K562 (cell line): ENCODE data around the gene BLM. TPM values are rescaled to one million over a fixed set of nuclear protein-coding genes. Genes with fewer than 3 reads are reported as not detected.

Source experiments
- ATAC-seq: fragments of 200-7000 bp; cut with Tn5 transposase; 3 replicates; pipeline ENCODE4 v1.9.1; 2020; ENCODE audit warnings: moderate library complexity
- BruUV-seq: library from RNA; stranded (reverse); fragments of 400-500 nt; replicated peaks from 2 replicates; lab custom pipeline; 2021; lab: Mats Ljungman, UMichigan
- CTCF ChIA-PET: fragments of 300-600 bp; formaldehyde crosslinking; extraction: SDS; loops from one replicate; lab custom pipeline; 2021; ENCODE audit warnings: low intra/inter-chr PET ratio; lab: Yijun Ruan, JAX
- POLR2A ChIA-PET: fragments of 300-600, 350-650 bp; sonication (Branson Sonifier 250); formaldehyde crosslinking; extraction: SDS; loops from one replicate; lab custom pipeline; 2021; ENCODE audit warnings: antibody characterized with exemption, inconsistent platforms; lab: Yijun Ruan, JAX
- DNase-seq, 4 experiments: peaks; one replicate each; pipeline versions ENCODE4 v3.0.0 to v3.0.0-alpha.2; 2011 to 2018; ENCODE audit warnings: low spot score in 3 of 4, mixed read lengths in 3 of 4; ENCODE audit errors: extremely low read depth in 1 of 4
- FAIRE-seq: peaks from 2 replicates; lab custom pipeline; 2011; peaks lifted over from hg19 to GRCh38; lab: Jason Lieb, UNC
- H2AFZ ChIP-seq: 2 replicates; pipeline ENCODE4 v1.6.0; 2011; ENCODE audit warnings: low read depth, low read length, control low read depth, inconsistent platforms
- H3K27ac ChIP-seq: fragments of 200-600 bp; 3 replicates; pipeline ENCODE4 v1.8.0; 2011; ENCODE audit warnings: low read depth, mild to moderate bottlenecking, control low read depth, inconsistent platforms, low read length, moderate library complexity, mixed read lengths; ENCODE audit errors: extremely low read depth
- H3K27me3 ChIP-seq, 2 experiments: fragments of 300-600 bp in 1 of 2; 2 replicates in 1 of 2; 3 replicates in 1 of 2; pipeline versions ENCODE4 v1.6.0 to v1.8.0; 2011; ENCODE audit warnings: inconsistent platforms in 2 of 2, low read length in 2 of 2, mild to moderate bottlenecking in 1 of 2, mixed read lengths in 1 of 2, moderate library complexity in 1 of 2; ENCODE audit not compliant: control insufficient read depth in 2 of 2, insufficient read depth in 2 of 2
- H3K36me3 ChIP-seq: fragments of 300-600 bp; 3 replicates; pipeline ENCODE4 v1.8.0; 2011; ENCODE audit warnings: mild to moderate bottlenecking, low read length, inconsistent platforms; ENCODE audit not compliant: control insufficient read depth, insufficient read depth
- H3K4me1 ChIP-seq, 2 experiments: fragments of 200-600 bp in 1 of 2; replicated peaks in 1 of 2; 2 replicates in 1 of 2; 3 replicates in 1 of 2; pipeline versions ENCODE4 v1.5.1 to v1.8.0; 2011; ENCODE audit warnings: inconsistent platforms in 2 of 2, low read length in 2 of 2, mild to moderate bottlenecking in 1 of 2, mixed read lengths in 1 of 2, moderate library complexity in 1 of 2; ENCODE audit not compliant: control insufficient read depth in 2 of 2, insufficient read depth in 2 of 2
- H3K4me2 ChIP-seq: 2 replicates; pipeline ENCODE4 v1.6.1; 2011; ENCODE audit warnings: low read length, control low read depth, inconsistent platforms, mixed read lengths; ENCODE audit not compliant: insufficient read depth
- H3K4me3 ChIP-seq: fragments of 200-600 bp; sonication (generic), shearing (Covaris generic); 2 replicates; pipeline ENCODE4 v1.5.1; 2016; ENCODE audit warnings: control low read depth, inconsistent platforms
- H3K79me2 ChIP-seq: fragments of 200-600 bp; 3 replicates; pipeline ENCODE4 v1.8.0; 2011; ENCODE audit warnings: low read length, inconsistent platforms; ENCODE audit not compliant: control insufficient read depth, insufficient read depth
- H3K9ac ChIP-seq, 2 experiments: 2 replicates each; pipeline versions ENCODE4 v1.6.0 to v1.6.1; 2011; ENCODE audit warnings: low read depth in 2 of 2, low read length in 2 of 2, control low read depth in 1 of 2, inconsistent platforms in 1 of 2, mild to moderate bottlenecking in 1 of 2, mixed read lengths in 1 of 2; ENCODE audit not compliant: insufficient read depth in 1 of 2
- H3K9me1 ChIP-seq: one replicate; pipeline ENCODE4 v1.6.0; 2011; ENCODE audit warnings: inconsistent platforms, mild to moderate bottlenecking, low read length, moderate library complexity; ENCODE audit not compliant: control insufficient read depth, insufficient read depth
- H3K9me3 ChIP-seq: replicated peaks from 2 replicates; pipeline ENCODE4 v1.5.1; 2011; ENCODE audit warnings: low read depth, low read length, inconsistent platforms; ENCODE audit not compliant: control insufficient read depth, insufficient read depth
- H4K20me1 ChIP-seq: replicated peaks from 2 replicates; pipeline ENCODE4 v1.6.1; 2011; ENCODE audit warnings: low read length, inconsistent platforms, mixed read lengths; ENCODE audit not compliant: control insufficient read depth, insufficient read depth
- ATF7 ChIP-seq: fragments of 450-650 bp; IDR thresholded peaks from 2 replicates; pipeline ENCODE4 v1.7.1; 2014; ENCODE audit warnings: mild to moderate bottlenecking, moderate library complexity
- CBFA2T2 ChIP-seq: fragments of 450-650 bp; conservative IDR thresholded peaks from 2 replicates; pipeline ENCODE4 v1.6.1; 2017; ENCODE audit warnings: mild to moderate bottlenecking
- CCNT2 ChIP-seq: IDR thresholded peaks from 2 replicates; pipeline ENCODE4 v1.6.1; 2011; ENCODE audit warnings: borderline replicate concordance, low read depth, mild to moderate bottlenecking, moderate library complexity, mixed read lengths, low read length; ENCODE audit not compliant: insufficient read length; ENCODE audit errors: extremely low read depth
- CTBP1 ChIP-seq: fragments of 450-650 bp; IDR thresholded peaks from 2 replicates; pipeline ENCODE4 v1.6.1; 2016; ENCODE audit warnings: borderline replicate concordance
- EZH2 ChIP-seq: IDR thresholded peaks from 2 replicates; pipeline ENCODE4 v1.6.1; 2012; ENCODE audit warnings: low read depth, mild to moderate bottlenecking, inconsistent platforms, low read length, borderline replicate concordance
- GATAD2A ChIP-seq: fragments of 450-650 bp; IDR thresholded peaks from 2 replicates; pipeline ENCODE4 v1.6.1; 2017
- JUN ChIP-seq, 2 experiments: sonication (generic) in 1 of 2; formaldehyde crosslinking in 1 of 2; IDR thresholded peaks; 2 replicates each; pipeline versions ENCODE4 v1.6.1 to v1.8.0; 2012 to 2022; ENCODE audit warnings: borderline replicate concordance in 2 of 2, mild to moderate bottlenecking in 2 of 2, improper control_type of control experiment in 1 of 2, low read depth in 1 of 2, low read length in 1 of 2, missing genetic modification reagents in 1 of 2
- MTA1 ChIP-seq: fragments of 450-650 bp; IDR thresholded peaks from 2 replicates; pipeline ENCODE4 v1.6.1; 2017; ENCODE audit warnings: borderline replicate concordance
- MTA2 ChIP-seq: fragments of 450-650 bp; IDR thresholded peaks from 2 replicates; pipeline ENCODE4 v1.6.1; 2016; ENCODE audit warnings: low read depth
- MTA3 ChIP-seq: fragments of 450-650 bp; formaldehyde crosslinking; IDR thresholded peaks from 2 replicates; pipeline ENCODE4 v1.6.1; 2017; ENCODE audit warnings: mild to moderate bottlenecking, borderline replicate concordance
- TAL1 ChIP-seq: fragments of 450-650 bp; IDR thresholded peaks from 2 replicates; pipeline ENCODE4 v1.6.1; 2016; ENCODE audit warnings: mild to moderate bottlenecking
- TEAD4 ChIP-seq, 2 experiments: sonication (generic) in 1 of 2; formaldehyde crosslinking in 1 of 2; IDR thresholded peaks; 2 replicates each; pipeline versions ENCODE4 v1.6.1 to v1.8.0; 2012 to 2022; ENCODE audit warnings: borderline replicate concordance in 1 of 2, inconsistent platforms in 1 of 2, low read length in 1 of 2, mild to moderate bottlenecking in 1 of 2, missing genetic modification reagents in 1 of 2
- ZBTB7A ChIP-seq: IDR thresholded peaks from 2 replicates; pipeline ENCODE4 v1.6.1; 2011; ENCODE audit warnings: low read depth, mild to moderate bottlenecking, low read length, moderate library complexity, borderline replicate concordance; ENCODE audit not compliant: control insufficient read depth
- ZEB2 ChIP-seq: fragments of 450-650 bp; IDR thresholded peaks from 2 replicates; pipeline ENCODE4 v1.6.1; 2016
- ZNF586 ChIP-seq: fragments of 450-650 bp; formaldehyde crosslinking; conservative IDR thresholded peaks from 2 replicates; pipeline ENCODE4 v1.4.0; 2020; ENCODE audit warnings: mild to moderate bottlenecking, moderate library complexity
- ZNF778 ChIP-seq: fragments of 450-650 bp; formaldehyde crosslinking; IDR thresholded peaks from 2 replicates; pipeline ENCODE4 v1.4.0; 2020; ENCODE audit warnings: mild to moderate bottlenecking, moderate library complexity
- WGBS: fragments of 100-300 bp; shearing (Covaris generic); methylation state at CpG from one replicate; pipeline ENCODE4 v1.1.6; 2016; ENCODE audit warnings: low coverage, mixed read lengths; ENCODE audit not compliant: insufficient coverage; ENCODE audit errors: missing lambda C conversion rate; 5-methylcytosine and 5-hydroxymethylcytosine counted together
- in situ Hi-C: fragments of 300-500 bp; cut with MboI; formaldehyde crosslinking; loops from 4 replicates; pipeline ENCODE4 v1.15.0; 2018; ENCODE audit warnings: inconsistent platforms, mixed read lengths
- intact Hi-C: fragments of 100-400 bp; cut with micrococcal nuclease; formaldehyde crosslinking; loops from 2 replicates; pipeline ENCODE4 v1.14.2; 2022
- polyA plus RNA-seq, 8 experiments: library from polyadenylated mRNA; depleted of rRNA in 4 of 8; stranded (reverse) in 5 of 8; unstranded in 3 of 8; fragments of >200 nt; fragmentation: Nextera tagmentation in 2 of 8; fragmentation: Illumina TruSeq in 1 of 8; extraction: Ambion mirVana in 2 of 8; extraction: Trizol in 1 of 8; gene quantifications; 2 replicates each; pipeline versions ENCODE4 v1.2.1 to v1.2.3, GENCODE V29; 2011 to 2014; ENCODE audit warnings: inconsistent platforms in 1 of 8, missing spikeins in 1 of 8
- total RNA-seq, 7 experiments: library from RNA; depleted of rRNA in 6 of 7; stranded (reverse); fragments of >200 nt in 6 of 7; fragmentation: Illumina TruSeq in 2 of 7; extraction: Trizol in 2 of 7; gene quantifications; 2 replicates each; pipeline versions ENCODE4 v1.2.1 to v1.2.3, GENCODE V29; 2011 to 2021; ENCODE audit warnings: low replicate concordance in 1 of 7
- TF ChIP-seq, protein P1 (sequence below): fragments of 450-650 bp; IDR thresholded peaks from 2 replicates; pipeline ENCODE4 v1.6.1; 2016
- TF ChIP-seq, protein P2 (sequence below): sonication (generic); formaldehyde crosslinking; IDR thresholded peaks from 2 replicates; pipeline ENCODE4 v1.8.0; 2022; ENCODE audit warnings: missing genetic modification reagents, mild to moderate bottlenecking, moderate library complexity, borderline replicate concordance
- TF ChIP-seq, protein P3 (sequence below), 2 experiments: fragments of 450-650 bp in 1 of 2; sonication (generic) in 1 of 2; formaldehyde crosslinking in 1 of 2; IDR thresholded peaks in 1 of 2; conservative IDR thresholded peaks in 1 of 2; 2 replicates each; pipeline versions ENCODE4 v1.6.1 to v1.8.1; 2016 to 2023; ENCODE audit warnings: mild to moderate bottlenecking in 2 of 2, moderate library complexity in 2 of 2, inconsistent platforms in 1 of 2, missing genetic modification reagents in 1 of 2

BLM gene
- total and polyA plus RNA-seq, 9 of the 15 experiments (the other 6 are each of a cell fraction or from before 2014, with no cell fraction given), result 21.0 to 56.0 (median 43.9) TPM

DNA sequence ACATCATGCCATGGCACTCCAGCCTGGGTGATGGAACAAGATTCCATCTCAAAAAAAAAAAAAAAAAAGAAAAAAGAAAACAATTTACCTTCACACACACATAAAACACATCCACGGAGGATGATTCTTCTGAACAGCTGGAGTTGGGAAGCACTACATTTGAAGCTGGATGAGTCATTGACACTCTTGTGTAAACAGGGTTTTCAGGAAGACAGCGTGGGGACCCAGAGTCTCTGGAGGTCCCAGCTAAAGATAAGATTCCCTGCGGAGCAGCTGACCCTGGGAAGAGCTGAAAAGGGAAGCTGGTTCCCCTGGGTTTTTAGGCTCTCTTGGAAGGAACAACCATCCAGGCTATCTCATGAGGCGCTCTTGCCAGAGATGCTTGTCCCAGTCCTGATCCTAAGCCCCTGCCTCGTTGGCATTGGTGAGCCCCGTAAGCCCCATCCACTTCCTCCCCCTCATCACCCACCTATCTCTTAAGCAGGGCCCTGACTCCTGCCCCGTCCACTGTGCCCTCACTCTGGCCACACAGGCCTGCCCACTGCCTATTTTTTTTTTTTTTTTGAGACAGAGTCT, 119.2 kb downstream of the BLM start:
- no peaks in the 10 kb centered on the region for H3K36me3 ChIP-seq
- POLR2A ChIA-PET, result interaction anchor here (0.7 kb wide), 1 partner anchor 95 kb away, joined by 3 read pairs; no protein-coding TSS in a partner anchor
- no peaks in the 10 kb centered on the region for H3K27me3 ChIP-seq
- H3K4me2 ChIP-seq, result peak overlapping the region; percentile 54; the same call in 1 of the 2 replicates
- CTCF ChIA-PET, result no interaction called here
- DNase-seq (peak; percentile 64 to 74 (median 66)), FAIRE-seq (peak; percentile 64), ATAC-seq (peak; percentile 3; the same call in 1 of the 3 replicates)
- 19% methylated on average over 7 of the region's 7 CpGs for WGBS
- peak overlapping the region; percentile 41 to 51; a peak in 3 of 4 replicates for H3K9ac ChIP-seq
- peak overlapping the region; percentile 59; the same call in 1 of the 3 replicates for H3K27ac ChIP-seq
- intact Hi-C loops (no loop called here), in situ Hi-C loops (no loop called here)
- no peaks in the 10 kb centered on the region for H4K20me1 ChIP-seq
- no peaks in the 10 kb centered on the region for H3K79me2 ChIP-seq
- H3K9me3 ChIP-seq, result no peaks in the 10 kb centered on the region
- no peak overlapping the region for H3K4me3 ChIP-seq
- no peaks in the 10 kb centered on the region for H3K9me1 ChIP-seq
- peak overlapping the region; percentile 74 for H2AFZ ChIP-seq
- peaks cover 51 to 60% of the 10 kb centered on the region in 2 experiments for H3K4me1 ChIP-seq
- no TSS peak for BruUV-seq
- TF ChIP-seq CCNT2, result peak; percentile 32
- peak; percentile 64; the same call in 1 of the 2 replicates for TF ChIP-seq ATF7
- TF ChIP-seq, protein P1, sequence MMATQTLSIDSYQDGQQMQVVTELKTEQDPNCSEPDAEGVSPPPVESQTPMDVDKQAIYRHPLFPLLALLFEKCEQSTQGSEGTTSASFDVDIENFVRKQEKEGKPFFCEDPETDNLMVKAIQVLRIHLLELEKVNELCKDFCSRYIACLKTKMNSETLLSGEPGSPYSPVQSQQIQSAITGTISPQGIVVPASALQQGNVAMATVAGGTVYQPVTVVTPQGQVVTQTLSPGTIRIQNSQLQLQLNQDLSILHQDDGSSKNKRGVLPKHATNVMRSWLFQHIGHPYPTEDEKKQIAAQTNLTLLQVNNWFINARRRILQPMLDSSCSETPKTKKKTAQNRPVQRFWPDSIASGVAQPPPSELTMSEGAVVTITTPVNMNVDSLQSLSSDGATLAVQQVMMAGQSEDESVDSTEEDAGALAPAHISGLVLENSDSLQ, result 0 out of 2 replicates have a peak, but pooled peaks have one; percentile 14
- TF ChIP-seq, protein P2, sequence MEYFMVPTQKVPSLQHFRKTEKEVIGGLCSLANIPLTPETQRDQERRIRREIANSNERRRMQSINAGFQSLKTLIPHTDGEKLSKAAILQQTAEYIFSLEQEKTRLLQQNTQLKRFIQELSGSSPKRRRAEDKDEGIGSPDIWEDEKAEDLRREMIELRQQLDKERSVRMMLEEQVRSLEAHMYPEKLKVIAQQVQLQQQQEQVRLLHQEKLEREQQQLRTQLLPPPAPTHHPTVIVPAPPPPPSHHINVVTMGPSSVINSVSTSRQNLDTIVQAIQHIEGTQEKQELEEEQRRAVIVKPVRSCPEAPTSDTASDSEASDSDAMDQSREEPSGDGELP, result peak; percentile 72
- TF ChIP-seq, protein P3, sequence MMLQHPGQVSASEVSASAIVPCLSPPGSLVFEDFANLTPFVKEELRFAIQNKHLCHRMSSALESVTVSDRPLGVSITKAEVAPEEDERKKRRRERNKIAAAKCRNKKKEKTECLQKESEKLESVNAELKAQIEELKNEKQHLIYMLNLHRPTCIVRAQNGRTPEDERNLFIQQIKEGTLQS (IDR thresholded peaks at IDR 0.05), result peak; percentile 94
- TF ChIP-seq, protein P3 (CRISPR knock-in tag; conservative IDR thresholded peaks at IDR 0.05), result 0 out of 2 replicates have a peak, but pooled peaks have one; percentile 65
- TF ChIP-seq MTA1, result peak; percentile 72; the same call in 1 of the 2 replicates
- no peak for TF ChIP-seq EZH2
- 0 out of 2 replicates have a peak, but pooled peaks have one; percentile 14 for TF ChIP-seq TAL1
- TF ChIP-seq ZBTB7A, result peak; percentile 47; the same call in 1 of the 2 replicates
- TF ChIP-seq MTA2, result 0 out of 2 replicates have a peak, but pooled peaks have one; percentile 12
- TF ChIP-seq CBFA2T2, result peak; percentile 49
- TF ChIP-seq ZNF586 (CRISPR knock-in tag), result no peak
- peak; percentile 71 for TF ChIP-seq GATAD2A
- peak; percentile 94 for TF ChIP-seq JUN (IDR thresholded peaks at IDR 0.05; ENCODE audit: borderline replicate concordance, low read depth, low read length)
- TF ChIP-seq JUN (CRISPR knock-in tag; IDR thresholded peaks at IDR 0.05; ENCODE audit: borderline replicate concordance), result no peak
- TF ChIP-seq CTBP1, result peak; percentile 52
- TF ChIP-seq ZEB2, result 0 out of 2 replicates have a peak, but pooled peaks have one; percentile 34
- TF ChIP-seq MTA3, result peak; percentile 24; the same call in 1 of the 2 replicates
- no peak for TF ChIP-seq ZNF778 (CRISPR knock-in tag)
- peak; percentile 51; the same call in 1 of the 2 replicates for TF ChIP-seq TEAD4 (IDR thresholded peaks at IDR 0.05; ENCODE audit: low read length)
- no peak for TF ChIP-seq TEAD4 (CRISPR knock-in tag; IDR thresholded peaks at IDR 0.05; ENCODE audit: borderline replicate concordance)
